GM12875 (cell line): Measurements from ENCODE around the gene SYT17.

Experiments used
- H3K4me3 ChIP-seq: one replicate; pipeline ENCODE4 v1.5.1; 2011; ENCODE audit warnings: low read depth, low read length, control low read depth
- CTCF ChIP-seq: IDR thresholded peaks from 2 replicates; pipeline ENCODE4 v1.5.1; 2011; ENCODE audit warnings: low read depth, mild to moderate bottlenecking, control low read depth, inconsistent platforms, low read length, moderate library complexity, borderline replicate concordance; ENCODE audit not compliant: insufficient read depth

The SYT17 gene

GRCh38 chr16:19295393-19295792 is 127.4 kb downstream of the SYT17 start:
- TF ChIP-seq CTCF = no peak
- H3K4me3 ChIP-seq = no peak overlapping the region

- no peak overlapping the region for H3K4me3 ChIP-seq
- TF ChIP-seq CTCF = no peak
Observed at GRCh38 chr16:19297454-19297853, 129.4 kb downstream of the SYT17 start.

- no peak overlapping the region for H3K4me3 ChIP-seq
- TF ChIP-seq CTCF = no peak
Observed at GRCh38 chr16:19299565-19299964, 131.5 kb downstream of the SYT17 start.

GRCh38 chr16:19301931-19302330 is 133.9 kb downstream of the SYT17 start:
- no peak overlapping the region for H3K4me3 ChIP-seq
- no peak for TF ChIP-seq CTCF

GRCh38 chr16:19304750-19305149 is 136.7 kb downstream of the SYT17 start:
- no peak for TF ChIP-seq CTCF
- H3K4me3 ChIP-seq = no peak overlapping the region

GRCh38 chr16:19305443-19305842 is 137.4 kb downstream of the SYT17 start:
- H3K4me3 ChIP-seq = no peak overlapping the region
- no peak for TF ChIP-seq CTCF

- no peak for TF ChIP-seq CTCF
- H3K4me3 ChIP-seq = no peak overlapping the region
Observed at GRCh38 chr16:19307587-19308241, 139.7 kb downstream of the SYT17 start.
